Kidney epithelial cell (primary cell): Measurements from ENCODE around the gene NHERF2. TPM values are rescaled to one million over a fixed set of nuclear protein-coding genes. Genes with fewer than 3 reads are reported as not detected.

Experiments used
- DNase-seq: peaks from one replicate; pipeline ENCODE4 v3.0.0-alpha.2; 2010; ENCODE audit warnings: low read depth
- H3K27me3 ChIP-seq: 2 replicates; pipeline ENCODE4 v1.6.0; 2011; ENCODE audit warnings: low read length; ENCODE audit not compliant: control insufficient read depth, insufficient read depth
- H3K36me3 ChIP-seq: 2 replicates; pipeline ENCODE4 v1.5.1; 2011; ENCODE audit warnings: low read length; ENCODE audit not compliant: control insufficient read depth, insufficient read depth
- H3K4me3 ChIP-seq: 2 replicates; pipeline ENCODE4 v1.5.1; 2011; ENCODE audit warnings: low read depth, mild to moderate bottlenecking, control low read depth, low read length
- CTCF ChIP-seq: IDR thresholded peaks from 2 replicates; pipeline ENCODE4 v1.5.1; 2011; ENCODE audit warnings: mild to moderate bottlenecking, moderate library complexity, low read length, control low read depth, inconsistent platforms; ENCODE audit not compliant: insufficient read depth, poor library complexity, severe bottlenecking
- total RNA-seq: library from RNA; depleted of rRNA; stranded (reverse); fragments of >200 nt; gene quantifications from 2 replicates; pipeline ENCODE4 v1.2.3, GENCODE V29; 2015

Gene NHERF2
- total RNA-seq, 1 donor from 2014 or later, result 27.5 TPM

- no peak for TF ChIP-seq CTCF
- H3K4me3 ChIP-seq, result no peak overlapping the region
- no peak for DNase-seq
- H3K36me3 ChIP-seq, result peaks cover 4% of the 10 kb centered on the region
- no peaks in the 10 kb centered on the region for H3K27me3 ChIP-seq
These were observed 54.7 kb downstream of the NHERF2 start for GRCh38 chr16:2081201-2082084.

DNA sequence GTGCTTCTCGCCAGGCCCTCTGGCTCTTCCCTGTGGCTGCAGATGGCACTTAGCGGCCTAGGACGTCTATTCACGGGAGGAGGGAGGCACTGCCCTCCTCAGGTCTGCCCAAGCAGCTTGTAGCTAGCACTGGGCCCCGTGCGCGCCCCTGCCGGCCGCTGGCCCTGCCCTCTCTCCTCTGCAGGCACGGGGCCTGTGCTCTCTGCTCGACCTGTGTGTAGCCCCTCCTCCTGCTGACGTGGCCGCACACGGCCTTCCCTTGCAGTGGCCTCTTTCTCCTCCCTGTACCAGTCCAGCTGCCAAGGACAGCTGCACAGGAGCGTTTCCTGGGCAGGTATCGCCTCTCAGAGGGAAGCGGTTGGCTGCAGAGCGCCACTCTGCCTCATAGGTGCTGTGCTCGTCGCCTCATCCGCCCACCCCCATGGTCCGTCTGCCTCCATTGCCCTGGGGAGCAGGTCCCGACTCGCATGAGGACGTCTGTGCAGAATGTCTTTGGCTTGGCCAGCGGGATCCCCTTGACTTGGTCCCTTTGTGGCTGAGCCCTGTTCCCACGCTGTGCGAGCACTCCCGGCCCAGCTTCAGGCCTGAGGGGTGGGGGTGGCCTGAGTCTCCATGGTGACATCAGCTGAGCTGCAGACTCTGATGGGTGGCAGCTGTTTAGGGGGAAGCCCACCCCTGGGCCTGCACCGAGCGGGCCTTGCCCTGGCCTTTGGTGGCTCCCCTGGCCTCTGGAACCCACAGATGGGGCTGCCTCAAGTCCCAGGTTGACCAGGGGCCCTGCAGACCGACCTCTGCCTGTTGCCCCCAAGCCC, 55.7 kb downstream of the NHERF2 start:
- no peaks in the 10 kb centered on the region for H3K27me3 ChIP-seq
- TF ChIP-seq CTCF, result no peak
- peaks cover 5% of the 10 kb centered on the region for H3K36me3 ChIP-seq
- DNase-seq, result no peak
- H3K4me3 ChIP-seq, result no peak overlapping the region

DNA sequence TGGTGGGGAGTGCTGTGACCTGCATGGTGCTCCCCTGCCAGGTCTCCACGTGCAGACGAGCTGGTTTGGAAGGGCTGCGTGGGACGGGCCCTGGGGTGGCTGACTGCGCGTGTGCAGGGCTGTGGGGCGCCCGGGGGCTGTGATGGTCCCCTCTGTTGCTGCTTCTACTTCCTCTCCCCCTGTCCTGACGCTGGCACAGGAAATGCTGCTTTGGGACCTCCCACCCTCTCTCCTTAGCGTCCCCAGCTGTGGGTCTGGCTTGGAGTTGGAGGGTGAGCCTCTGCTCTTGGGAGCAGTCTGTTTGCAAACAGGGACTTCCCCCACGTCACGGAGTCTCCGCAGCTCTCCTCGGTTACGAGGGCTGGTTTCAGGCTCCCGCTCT, 56.3 kb downstream of the NHERF2 start:
- Histone ChIP-seq H3K36me3 (peaks cover 5% of the 10 kb centered on the region), H3K4me3 (no peak overlapping the region), H3K27me3 (no peaks in the 10 kb centered on the region)
- no peak for TF ChIP-seq CTCF
- DNase-seq, result no peak

DNA sequence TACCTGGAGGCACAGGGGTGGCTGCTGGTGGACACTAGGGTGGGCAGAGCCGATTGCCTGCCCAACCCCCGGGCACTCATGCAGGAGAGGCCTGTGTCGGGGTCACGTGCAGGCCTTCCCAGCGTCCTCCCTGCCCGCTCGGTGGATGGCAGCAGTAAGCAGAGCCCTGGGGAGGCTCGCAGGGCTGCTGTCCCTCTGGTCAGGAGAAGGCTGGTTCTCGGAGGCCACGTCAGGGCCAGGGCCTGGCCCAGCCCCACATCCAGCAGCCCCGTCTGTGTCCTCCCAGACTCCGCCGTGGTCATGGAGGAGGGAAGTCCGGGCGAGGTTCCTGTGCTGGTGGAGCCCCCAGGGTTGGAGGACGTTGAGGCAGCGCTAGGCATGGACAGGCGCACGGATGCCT, 56.7 kb downstream of the NHERF2 start:
- TF ChIP-seq CTCF, result no peak
- Histone ChIP-seq H3K36me3 (peaks cover 5% of the 10 kb centered on the region), H3K4me3 (no peak overlapping the region), H3K27me3 (no peaks in the 10 kb centered on the region)
- no peak for DNase-seq

- Histone ChIP-seq H3K36me3 (peaks cover 5% of the 10 kb centered on the region), H3K27me3 (no peaks in the 10 kb centered on the region), H3K4me3 (no peak overlapping the region)
- no peak for TF ChIP-seq CTCF
- DNase-seq, result no peak
These were observed 57.4 kb downstream of the NHERF2 start for GRCh38 chr16:2083876-2084780.
